SK-N-SH (cell line): Measurements from ENCODE around the gene C17orf50. TPM values are rescaled to one million over a fixed set of nuclear protein-coding genes. Genes with fewer than 3 reads are reported as not detected.

Experiments
- CTCF ChIA-PET: fragments of 300-600, 350-600 bp; formaldehyde crosslinking; extraction: SDS; loops from one replicate; lab custom pipeline; 2021; lab: Yijun Ruan, JAX
- POLR2A ChIA-PET: fragments of 350-600 bp; sonication (Branson Sonifier 250); formaldehyde crosslinking; extraction: SDS; loops from one replicate; lab custom pipeline; 2020; ENCODE audit warnings: antibody characterized with exemption, inconsistent platforms; lab: Yijun Ruan, JAX
- DNase-seq: peaks from one replicate; pipeline ENCODE4 v3.0.0; 2012
- H2AFZ ChIP-seq: fragments of 200-600 bp; sonication (generic); 2 replicates; pipeline ENCODE4 v1.8.1; 2016; ENCODE audit warnings: antibody characterized with exemption, mild to moderate bottlenecking, low read depth
- H3F3A ChIP-seq: fragments of 200-600 bp; sonication (generic); replicated peaks from 2 replicates; pipeline ENCODE3; 2016; ENCODE audit warnings: antibody characterized with exemption, mild to moderate bottlenecking; ENCODE audit not compliant: insufficient read depth
- H3K27ac ChIP-seq, 2 experiments: fragments of 200-500 bp in 1 of 2; fragments of 200-600 bp in 1 of 2; sonication (Bioruptor generic) in 1 of 2; sonication (generic), shearing (Covaris generic) in 1 of 2; 2 replicates each; pipeline versions ENCODE4 v1.5.1 to v1.6.1; 2014 to 2016; ENCODE audit warnings: low read depth in 2 of 2, inconsistent platforms in 1 of 2, low read length in 1 of 2, mild to moderate bottlenecking in 1 of 2, mixed read lengths in 1 of 2
- H3K27me3 ChIP-seq: fragments of 200-600 bp; sonication (generic), shearing (Covaris generic); 2 replicates; pipeline ENCODE4 v1.6.1; 2016; ENCODE audit warnings: mixed run types; ENCODE audit not compliant: insufficient read depth
- H3K36me3 ChIP-seq, 2 experiments: fragments of 200-500 bp in 1 of 2; fragments of 200-600 bp in 1 of 2; sonication (Bioruptor generic) in 1 of 2; sonication (generic) in 1 of 2; replicated peaks in 1 of 2; 2 replicates each; pipeline versions ENCODE3 to v1.5.1; 2014 to 2016; ENCODE audit warnings: low read length in 1 of 2, mild to moderate bottlenecking in 1 of 2; ENCODE audit not compliant: insufficient read depth in 2 of 2, control insufficient read depth in 1 of 2
- H3K4me1 ChIP-seq, 2 experiments: fragments of 200-500 bp in 1 of 2; fragments of 200-600 bp in 1 of 2; sonication (Bioruptor generic) in 1 of 2; sonication (generic), shearing (Covaris generic) in 1 of 2; 2 replicates each; pipeline versions ENCODE4 v1.5.1 to v1.6.1; 2014 to 2016; ENCODE audit warnings: low read depth in 1 of 2, low read length in 1 of 2, mixed run types in 1 of 2; ENCODE audit not compliant: insufficient read depth in 2 of 2, control insufficient read depth in 1 of 2
- H3K4me2 ChIP-seq: fragments of 200-600 bp; sonication (generic), shearing (Covaris generic); 2 replicates; pipeline ENCODE4 v1.6.1; 2017; ENCODE audit warnings: mixed run types
- H3K4me3 ChIP-seq, 2 experiments: fragments of 200-500 bp in 1 of 2; fragments of 200-600 bp in 1 of 2; sonication (Bioruptor generic) in 1 of 2; sonication (generic), shearing (Covaris generic) in 1 of 2; 2 replicates each; pipeline versions ENCODE4 v1.5.1 to v1.8.1; 2014 to 2016; ENCODE audit warnings: low read depth in 2 of 2, inconsistent platforms in 1 of 2, low read length in 1 of 2, mild to moderate bottlenecking in 1 of 2, mixed read lengths in 1 of 2, moderate library complexity in 1 of 2
- H3K79me2 ChIP-seq: fragments of 200-600 bp; sonication (generic); 2 replicates; pipeline ENCODE4 v1.8.1; 2017; ENCODE audit warnings: mild to moderate bottlenecking; ENCODE audit not compliant: insufficient read depth
- H3K9ac ChIP-seq: fragments of 200-600 bp; sonication (generic); 2 replicates; pipeline ENCODE4 v1.6.1; 2017; ENCODE audit warnings: mixed run types
- H3K9me2 ChIP-seq: fragments of 200-600 bp; sonication (generic); 2 replicates; pipeline ENCODE4 v1.6.1; 2017; ENCODE audit warnings: mixed run types
- H3K9me3 ChIP-seq: fragments of 200-600 bp; sonication (generic); 2 replicates; pipeline ENCODE4 v1.6.1; 2017; ENCODE audit warnings: mixed run types, mild to moderate bottlenecking, moderate library complexity
- H4K20me1 ChIP-seq: fragments of 200-600 bp; sonication (generic); 2 replicates; pipeline ENCODE4 v1.6.1; 2017; ENCODE audit warnings: mild to moderate bottlenecking, mixed run types; ENCODE audit not compliant: insufficient read depth
- CHD2 ChIP-seq: fragments of 150-350 bp; IDR thresholded peaks from 2 replicates; pipeline ENCODE4 v1.6.1; 2018; ENCODE audit warnings: low read length; ENCODE audit not compliant: partially characterized antibody
- EP300 ChIP-seq, 2 experiments: IDR thresholded peaks; 2 replicates each; pipeline versions ENCODE4 v1.4.0 to v1.6.1; 2012; ENCODE audit warnings: borderline replicate concordance in 1 of 2, low read depth in 1 of 2, low read length in 1 of 2
- FOXM1 ChIP-seq: IDR thresholded peaks from 2 replicates; pipeline ENCODE4 v1.4.0; 2012; ENCODE audit warnings: low read depth, mild to moderate bottlenecking
- GABPA ChIP-seq: IDR thresholded peaks from 2 replicates; pipeline ENCODE4 v1.4.0; 2012; ENCODE audit warnings: low read depth, mild to moderate bottlenecking
- GATA2 ChIP-seq: sonication (generic); formaldehyde crosslinking; IDR thresholded peaks from 2 replicates; pipeline ENCODE4 v1.5.0; 2020; ENCODE audit warnings: mild to moderate bottlenecking, missing genetic modification reagents
- JUND ChIP-seq: IDR thresholded peaks from 2 replicates; pipeline ENCODE4 v1.4.0; 2012
- MEF2A ChIP-seq: IDR thresholded peaks from 2 replicates; pipeline ENCODE4 v1.4.0; 2012; ENCODE audit warnings: low read depth, borderline replicate concordance
- NFIC ChIP-seq: IDR thresholded peaks from 2 replicates; pipeline ENCODE4 v1.4.0; 2012; ENCODE audit warnings: borderline replicate concordance
- RFX5 ChIP-seq: IDR thresholded peaks from 2 replicates; pipeline ENCODE4 v1.6.1; 2012; ENCODE audit warnings: mild to moderate bottlenecking, improper control_type of control experiment, low read length
- SIN3A ChIP-seq: IDR thresholded peaks from 2 replicates; pipeline ENCODE4 v1.6.1; 2012; ENCODE audit warnings: low read depth, mild to moderate bottlenecking, low read length, moderate library complexity, borderline replicate concordance
- TAF1 ChIP-seq: IDR thresholded peaks from 2 replicates; pipeline ENCODE4 v1.6.1; 2012; ENCODE audit warnings: low read depth, mild to moderate bottlenecking, low read length, moderate library complexity, borderline replicate concordance
- TCF12 ChIP-seq: IDR thresholded peaks from 2 replicates; pipeline ENCODE4 v1.4.0; 2012
- WGBS: methylation state at CpG from one replicate; pipeline ENCODE4 v1.1.6; 2017; ENCODE audit warnings: low lambda C conversion rate; 5-methylcytosine and 5-hydroxymethylcytosine counted together
- polyA plus RNA-seq, 3 experiments: library from polyadenylated mRNA; depleted of rRNA; stranded (reverse); fragments of >200 nt; gene quantifications; 2 replicates each; pipeline ENCODE4 v1.2.3, GENCODE V29; 2012
- TF ChIP-seq, protein P1 (sequence below): IDR thresholded peaks from 2 replicates; pipeline ENCODE4 v1.4.0; 2012; ENCODE audit warnings: low read depth, borderline replicate concordance
- TF ChIP-seq, protein P2 (sequence below): IDR thresholded peaks from 2 replicates; pipeline ENCODE4 v1.4.0; 2012; ENCODE audit warnings: low read depth
- TF ChIP-seq, protein P3 (sequence below): fragments of 150-350 bp; IDR thresholded peaks from 2 replicates; pipeline ENCODE4 v1.6.1; 2017; ENCODE audit warnings: antibody characterized with exemption, low read length, low read depth, borderline replicate concordance

Gene C17orf50
- polyA plus RNA-seq, 1 of the 3 experiments (the other 2 are of a cell fraction) = 0.05 TPM

DNA sequence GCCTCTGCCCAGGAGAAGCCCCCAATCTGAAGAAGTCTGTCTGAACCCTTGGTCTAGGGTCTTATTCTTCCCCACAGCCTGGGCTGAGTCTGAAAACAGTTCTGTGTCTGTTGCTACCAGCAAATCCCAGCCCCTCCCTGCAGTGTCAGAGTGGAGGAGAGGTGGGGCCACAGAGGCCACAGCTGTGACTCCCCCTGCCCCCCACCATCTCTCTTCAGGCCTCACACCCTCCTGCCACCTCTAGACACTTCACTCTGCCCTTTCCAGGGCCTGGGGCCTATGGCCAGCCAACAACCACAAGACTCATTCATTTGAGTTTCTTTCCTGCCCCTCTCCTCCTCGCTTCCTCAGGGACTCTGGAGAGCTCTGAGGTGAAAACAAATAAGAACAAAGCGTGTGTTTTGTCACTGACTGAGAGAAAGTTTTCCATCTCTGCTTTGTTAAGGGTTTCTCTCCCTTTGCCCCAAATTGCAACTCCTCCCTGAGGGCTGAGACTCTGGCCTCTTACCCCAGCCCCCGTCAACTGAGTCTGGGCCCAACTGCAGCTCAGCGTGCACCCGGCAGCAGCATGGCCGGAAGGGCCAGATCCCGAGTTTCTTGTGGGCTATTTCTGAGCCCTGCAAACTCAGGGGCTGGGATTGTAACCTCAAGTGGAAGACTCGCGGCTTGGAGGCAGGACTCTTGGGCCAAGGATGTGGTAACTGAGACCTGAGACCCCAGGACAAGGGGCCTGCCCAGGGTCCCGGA is 13.2 kb downstream of the C17orf50 start:
- ChIA-PET POLR2A (interaction anchor here (1.0 kb wide), 1 partner anchor 26 kb away, joined by 3 read pairs; no protein-coding TSS in a partner anchor), CTCF (interaction anchor here (0.9 to 31.2 kb wide), 8 partner anchors 8 to 34 kb away, joined by 3 to 809 read pairs (median 6); partner anchors contain the start of gene TAF15)
- WGBS = 71% methylated on average over 5 of the region's 10 CpGs
- Histone ChIP-seq H3K79me2 (no peaks in the 10 kb centered on the region), H3F3A (no peaks in the 10 kb centered on the region), H4K20me1 (no peaks in the 10 kb centered on the region), H3K27ac (peak overlapping the region in 1 of 2 experiments; percentile 80; a peak in 2 of 4 replicates), H3K9ac (no peak overlapping the region), H3K27me3 (no peaks in the 10 kb centered on the region), H3K4me3 (no peak overlapping the region), H3K9me3 (no peaks in the 10 kb centered on the region), H3K4me1 (peaks cover 0 to 26% of the 10 kb centered on the region in 2 experiments; a peak in 1 of 4 replicates), H3K9me2 (no peaks in the 10 kb centered on the region), H2AFZ (no peak overlapping the region), H3K36me3 (no peaks in the 10 kb centered on the region), H3K4me2 (no peak overlapping the region)
- TF ChIP-seq GATA2 (no peak), FOXM1 (no peak), RFX5 (no peak), GABPA (no peak), TAF1 (no peak), JUND (no peak), TCF12 (no peak), EP300 (IDR thresholded peaks at IDR 0.05; ENCODE audit: borderline replicate concordance in 1 of 2, low read depth in 1 of 2, low read length in 1 of 2) (no peak), MEF2A (no peak)
- TF ChIP-seq, protein P1, sequence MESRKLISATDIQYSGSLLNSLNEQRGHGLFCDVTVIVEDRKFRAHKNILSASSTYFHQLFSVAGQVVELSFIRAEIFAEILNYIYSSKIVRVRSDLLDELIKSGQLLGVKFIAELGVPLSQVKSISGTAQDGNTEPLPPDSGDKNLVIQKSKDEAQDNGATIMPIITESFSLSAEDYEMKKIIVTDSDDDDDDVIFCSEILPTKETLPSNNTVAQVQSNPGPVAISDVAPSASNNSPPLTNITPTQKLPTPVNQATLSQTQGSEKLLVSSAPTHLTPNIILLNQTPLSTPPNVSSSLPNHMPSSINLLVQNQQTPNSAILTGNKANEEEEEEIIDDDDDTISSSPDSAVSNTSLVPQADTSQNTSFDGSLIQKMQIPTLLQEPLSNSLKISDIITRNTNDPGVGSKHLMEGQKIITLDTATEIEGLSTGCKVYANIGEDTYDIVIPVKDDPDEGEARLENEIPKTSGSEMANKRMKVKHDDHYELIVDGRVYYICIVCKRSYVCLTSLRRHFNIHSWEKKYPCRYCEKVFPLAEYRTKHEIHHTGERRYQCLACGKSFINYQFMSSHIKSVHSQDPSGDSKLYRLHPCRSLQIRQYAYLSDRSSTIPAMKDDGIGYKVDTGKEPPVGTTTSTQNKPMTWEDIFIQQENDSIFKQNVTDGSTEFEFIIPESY = no peak
- TF ChIP-seq, protein P2, sequence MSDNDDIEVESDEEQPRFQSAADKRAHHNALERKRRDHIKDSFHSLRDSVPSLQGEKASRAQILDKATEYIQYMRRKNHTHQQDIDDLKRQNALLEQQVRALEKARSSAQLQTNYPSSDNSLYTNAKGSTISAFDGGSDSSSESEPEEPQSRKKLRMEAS = no peak
- TF ChIP-seq, protein P3, sequence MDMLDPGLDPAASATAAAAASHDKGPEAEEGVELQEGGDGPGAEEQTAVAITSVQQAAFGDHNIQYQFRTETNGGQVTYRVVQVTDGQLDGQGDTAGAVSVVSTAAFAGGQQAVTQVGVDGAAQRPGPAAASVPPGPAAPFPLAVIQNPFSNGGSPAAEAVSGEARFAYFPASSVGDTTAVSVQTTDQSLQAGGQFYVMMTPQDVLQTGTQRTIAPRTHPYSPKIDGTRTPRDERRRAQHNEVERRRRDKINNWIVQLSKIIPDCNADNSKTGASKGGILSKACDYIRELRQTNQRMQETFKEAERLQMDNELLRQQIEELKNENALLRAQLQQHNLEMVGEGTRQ = no peak
- DNase-seq = no peak

DNA sequence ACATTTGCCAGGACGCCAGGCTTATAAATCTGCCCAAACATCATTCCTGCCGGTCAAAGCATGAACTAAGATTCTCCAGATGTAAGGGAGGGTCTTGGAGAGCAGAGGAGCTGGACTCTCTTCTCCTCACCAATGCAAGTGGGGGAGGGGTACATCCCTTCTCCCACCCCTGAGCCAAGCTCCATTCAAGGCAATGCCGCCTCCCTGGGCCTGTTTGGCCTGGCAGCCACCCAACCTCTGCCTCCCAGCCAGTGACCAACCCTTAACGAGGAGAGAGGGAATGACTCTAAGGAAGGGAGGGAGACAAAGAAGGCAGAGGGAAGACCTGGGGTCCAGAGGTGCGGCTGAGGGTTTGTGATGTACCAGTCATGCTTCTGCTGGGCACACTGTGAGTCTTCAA is 13.8 kb downstream of the C17orf50 start:
- ChIA-PET CTCF (interaction anchor here (0.9 to 31.2 kb wide), 7 partner anchors 8 to 34 kb away, joined by 3 to 809 read pairs (median 6); partner anchors contain the start of gene TAF15), POLR2A (interaction anchor here (0.6 to 1.0 kb wide), 2 partner anchors 15 to 25 kb away, joined by 3 read pairs; no protein-coding TSS in a partner anchor)
- no peak overlapping the region for H3K4me3 ChIP-seq
- H3K4me2 ChIP-seq = no peak overlapping the region
- H3K9me2 ChIP-seq = no peaks in the 10 kb centered on the region
- WGBS = 56% methylated on average over 4 of the region's 5 CpGs
- peak overlapping the region in 1 of 2 experiments; percentile 80; a peak in 2 of 4 replicates for H3K27ac ChIP-seq
- H4K20me1 ChIP-seq = no peaks in the 10 kb centered on the region
- no peaks in the 10 kb centered on the region for H3K9me3 ChIP-seq
- H3K9ac ChIP-seq = no peak overlapping the region
- no peaks in the 10 kb centered on the region for H3K36me3 ChIP-seq
- no peaks in the 10 kb centered on the region for H3K27me3 ChIP-seq
- H3F3A ChIP-seq = no peaks in the 10 kb centered on the region
- TF ChIP-seq NFIC = 0 out of 2 replicates have a peak, but pooled peaks have one; percentile 7
- TF ChIP-seq CHD2 = peak; percentile 22
- TF ChIP-seq SIN3A = no peak
- H2AFZ ChIP-seq = no peak overlapping the region; the same call in 1 of the 2 replicates
- H3K4me1 ChIP-seq = peaks cover 0 to 26% of the 10 kb centered on the region in 2 experiments; a peak in 1 of 4 replicates
- peak; percentile 85 for DNase-seq
- no peaks in the 10 kb centered on the region for H3K79me2 ChIP-seq
